Lung (tissue), 12 donors: ENCODE data around the gene HIRA. TPM values are rescaled to one million over a fixed set of nuclear protein-coding genes. Genes with fewer than 3 reads are reported as not detected.
"Not testable (repeated sequence)": the region's sequence is repeated elsewhere in the genome, so short reads cannot be mapped to it uniquely, and the experiment has no call there.

ENCODE experiments used
- ATAC-seq: fragments of 200-7000 bp; cut with Tn5 transposase; one replicate; pipeline ENCODE4 v1.9.1; 2020; ENCODE audit warnings: moderate number of reproducible peaks; ENCODE audit not compliant: insufficient read depth, low FRiP score
- DNase-seq, 3 donors: peaks; one replicate each; pipeline ENCODE4 v3.0.0-alpha.2; 2013 to 2017
- H3K27ac ChIP-seq, 2 donors: one replicate each; pipeline ENCODE4 v1.5.1; 2013; ENCODE audit warnings: mild to moderate bottlenecking in 2 of 2, moderate library complexity in 2 of 2, control low read depth in 1 of 2, inconsistent platforms in 1 of 2, low read depth in 1 of 2, low read length in 1 of 2
- H3K27me3 ChIP-seq, 3 donors: one replicate each; pipeline ENCODE4 v1.5.1; 2013; ENCODE audit warnings: low read length in 2 of 3; ENCODE audit not compliant: control insufficient read depth in 3 of 3, insufficient read depth in 3 of 3
- H3K36me3 ChIP-seq, 4 donors: one replicate each; pipeline ENCODE4 v1.5.1; 2013; ENCODE audit warnings: low read length in 4 of 4, mild to moderate bottlenecking in 1 of 4, moderate library complexity in 1 of 4; ENCODE audit not compliant: control insufficient read depth in 4 of 4, insufficient read depth in 4 of 4
- H3K4me1 ChIP-seq, 5 donors: one replicate each; pipeline ENCODE4 v1.5.1; 2013; ENCODE audit warnings: low read length in 5 of 5, mild to moderate bottlenecking in 2 of 5, moderate library complexity in 1 of 5; ENCODE audit not compliant: control insufficient read depth in 5 of 5, insufficient read depth in 5 of 5
- H3K4me3 ChIP-seq: one replicate; pipeline ENCODE4 v1.5.1; 2013; ENCODE audit warnings: mild to moderate bottlenecking, control low read depth, moderate library complexity
- H3K9ac ChIP-seq, 2 donors: one replicate each; pipeline ENCODE4 v1.5.1; 2013; ENCODE audit warnings: low read length in 2 of 2, control low read depth in 1 of 2; ENCODE audit not compliant: insufficient read depth in 1 of 2
- H3K9me3 ChIP-seq, 4 donors: one replicate each; pipeline ENCODE4 v1.5.1; 2013; ENCODE audit warnings: low read length in 3 of 4, mild to moderate bottlenecking in 1 of 4, moderate library complexity in 1 of 4; ENCODE audit not compliant: control insufficient read depth in 4 of 4, insufficient read depth in 3 of 4
- CTCF ChIP-seq: IDR thresholded peaks from 2 replicates; pipeline ENCODE4 v1.5.1; 2012; ENCODE audit warnings: mild to moderate bottlenecking; ENCODE audit errors: control extremely low read depth, extremely low read depth
- WGBS, 2 donors: extraction: QIAGEN DNeasy Blood & Tissue Kit; methylation state at CpG; one replicate each; pipeline ENCODE4 v1.1.7; 2013; 5-methylcytosine and 5-hydroxymethylcytosine counted together
- polyA plus RNA-seq, 2 donors: library from polyadenylated mRNA; stranded (reverse); fragments of 200-250 nt; gene quantifications; one replicate each; pipeline ENCODE4 v1.2.1, GENCODE V29; 2013
- total RNA-seq, 2 donors: library from RNA; depleted of rRNA in 1 of 2; stranded (reverse); fragments of >200 nt in 1 of 2; gene quantifications; one replicate each; pipeline ENCODE4 v1.2.1, GENCODE V29; 2014 to 2021
- donor health status: control.
- donor health status: control.
- donor health status: Bipolar disorder and iron deficiency.
- donor health status: healthy.
- donor health status: DM: yes; HTN: yes; CAD: no.

The HIRA gene
- total and polyA plus RNA-seq, 4 donors = 7.5 to 27.2 (median 17.3) TPM

- peaks cover 0 to 11% (median 3%) of the 10 kb centered on the region in 4 donors for H3K9me3 ChIP-seq
- H3K27me3 ChIP-seq = no peaks in the 10 kb centered on the region
- no peak for TF ChIP-seq CTCF
- no peak overlapping the region for H3K4me3 ChIP-seq
- no peak overlapping the region for H3K9ac ChIP-seq
- no peak overlapping the region for H3K27ac ChIP-seq
- H3K36me3 ChIP-seq = no peaks in the 10 kb centered on the region
- DNase-seq (no peak), ATAC-seq (no peak)
- no peaks in the 10 kb centered on the region for H3K4me1 ChIP-seq
Measured at GRCh38 chr22:19319281-19319680, 112.3 kb downstream of the HIRA start.

GRCh38 chr22:19317865-19318264, 113.7 kb downstream of the HIRA start:
- no peak for ATAC-seq
- Histone ChIP-seq H3K27ac (no peak overlapping the region), H3K4me1 (no peaks in the 10 kb centered on the region), H3K36me3 (no peaks in the 10 kb centered on the region), H3K9ac (no peak overlapping the region), H3K9me3 (peaks cover 0 to 11% (median 3%) of the 10 kb centered on the region in 4 donors), H3K4me3 (no peak overlapping the region), H3K27me3 (no peaks in the 10 kb centered on the region)
- DNase-seq = no peak
- no peak for TF ChIP-seq CTCF

GRCh38 chr22:19307872-19308271, 123.7 kb downstream of the HIRA start:
- DNase-seq (no peak), ATAC-seq (no peak)
- H3K4me3 ChIP-seq = no peak overlapping the region
- WGBS, 2 donors = 76 to 88% methylated on average over 2 of the region's 2 CpGs
- no peaks in the 10 kb centered on the region for H3K36me3 ChIP-seq
- no peaks in the 10 kb centered on the region for H3K4me1 ChIP-seq
- no peak for TF ChIP-seq CTCF
- no peaks in the 10 kb centered on the region for H3K27me3 ChIP-seq
- H3K9ac ChIP-seq = no peak overlapping the region
- no peak overlapping the region for H3K27ac ChIP-seq
- H3K9me3 ChIP-seq = no peaks in the 10 kb centered on the region

- WGBS, 2 donors = 91 to 94% methylated on average over 6 of the region's 6 CpGs
- ATAC-seq = not testable (repeated sequence)
Measured at GRCh38 chr22:19306535-19306934, 125.0 kb downstream of the HIRA start.

More at GRCh38 chr22:19306535-19306934, 125.0 kb downstream of the HIRA start:
- H3K27ac ChIP-seq, H3K4me1 ChIP-seq, DNase-seq, H3K9ac ChIP-seq, H3K27me3 ChIP-seq, H3K36me3 ChIP-seq, H3K4me3 ChIP-seq, H3K9me3 ChIP-seq: not testable (repeated sequence)
